ENCODE measurements around the gene PDCD1.

GRCh38 chr2:241854342-241855244, 4.1 kb downstream of the PDCD1 start:
- TF ChIP-seq CTCF (IDR thresholded peaks at IDR 0.05; ENCODE audit: low read depth, low read length) (no peak), EZH2phosphoT487 (IDR thresholded peaks at IDR 0.05; ENCODE audit: low read depth) (no peak)
